Esophagus squamous epithelium (tissue), 5 donors: ENCODE measurements around the gene HUNK. TPM values are rescaled to one million over a fixed set of nuclear protein-coding genes. Genes with fewer than 3 reads are reported as not detected.

Experiments
- DNase-seq: peaks from one replicate; lab custom pipeline; 2025; lab: John Stamatoyannopoulos, UW
- H3K27ac ChIP-seq, 4 donors: fragments of 200-600 bp; sonication (generic); one replicate each; pipeline ENCODE4 v1.5.1; 2016 to 2019; ENCODE audit warnings: mild to moderate bottlenecking in 1 of 4
- H3K27me3 ChIP-seq, 4 donors: fragments of 200-600 bp; sonication (generic); 1 replicate in 3 of 4; 2 replicates in 1 of 4; pipeline versions ENCODE4 v1.5.1 to v1.6.0; 2017 to 2021; ENCODE audit warnings: antibody characterized with exemption in 1 of 4
- H3K36me3 ChIP-seq, 3 donors: fragments of 200-600 bp; sonication (generic); one replicate each; pipeline ENCODE4 v1.5.1; 2016 to 2019
- H3K4me1 ChIP-seq, 3 donors: fragments of 200-600 bp; sonication (generic); one replicate each; pipeline ENCODE4 v1.5.1; 2017 to 2019
- H3K4me3 ChIP-seq, 4 donors: fragments of 200-600 bp; sonication (generic); 1 replicate in 3 of 4; 2 replicates in 1 of 4; pipeline ENCODE4 v1.5.1; 2016 to 2019; ENCODE audit warnings: mild to moderate bottlenecking in 2 of 4, moderate library complexity in 1 of 4
- H3K9me3 ChIP-seq, 3 donors: fragments of 200-600 bp; sonication (generic); one replicate each; pipeline ENCODE4 v1.5.1; 2016 to 2019
- CTCF ChIP-seq, 6 experiments: fragments of 450-650 bp in 4 of 6; fragments of 200-600 bp in 2 of 6; sonication (generic) in 2 of 6; IDR thresholded peaks; one replicate each; pipeline ENCODE4 v1.5.1; 2016 to 2019; ENCODE audit warnings: antibody characterized with exemption in 6 of 6, mild to moderate bottlenecking in 4 of 6, moderate library complexity in 4 of 6
- POLR2A ChIP-seq, 4 donors: fragments of 450-650 bp; IDR thresholded peaks; one replicate each; pipeline ENCODE4 v1.6.1; 2017; ENCODE audit warnings: antibody characterized with exemption in 4 of 4, mild to moderate bottlenecking in 4 of 4, moderate library complexity in 3 of 4
- WGBS, 2 donors: methylation state at CpG; one replicate each; pipeline ENCODE4 v1.1.5; 2018; 5-methylcytosine and 5-hydroxymethylcytosine counted together
- intact Hi-C: fragments of 100-400 bp; cut with DNase I; formaldehyde crosslinking; loops from one replicate; pipeline ENCODE4 v1.15.0; 2022
- total RNA-seq, 4 donors: library from RNA; depleted of rRNA; stranded (reverse); fragments of >200 nt; gene quantifications; one replicate each; pipeline ENCODE4 v1.1.0, GENCODE V29; 2016
- donor health status: DM: yes; HTN: yes; CAD: no.

HUNK gene
- total RNA-seq, 4 donors from 2014 or later, result under 0.01 to 2.8 (median 0.42) TPM

DNA sequence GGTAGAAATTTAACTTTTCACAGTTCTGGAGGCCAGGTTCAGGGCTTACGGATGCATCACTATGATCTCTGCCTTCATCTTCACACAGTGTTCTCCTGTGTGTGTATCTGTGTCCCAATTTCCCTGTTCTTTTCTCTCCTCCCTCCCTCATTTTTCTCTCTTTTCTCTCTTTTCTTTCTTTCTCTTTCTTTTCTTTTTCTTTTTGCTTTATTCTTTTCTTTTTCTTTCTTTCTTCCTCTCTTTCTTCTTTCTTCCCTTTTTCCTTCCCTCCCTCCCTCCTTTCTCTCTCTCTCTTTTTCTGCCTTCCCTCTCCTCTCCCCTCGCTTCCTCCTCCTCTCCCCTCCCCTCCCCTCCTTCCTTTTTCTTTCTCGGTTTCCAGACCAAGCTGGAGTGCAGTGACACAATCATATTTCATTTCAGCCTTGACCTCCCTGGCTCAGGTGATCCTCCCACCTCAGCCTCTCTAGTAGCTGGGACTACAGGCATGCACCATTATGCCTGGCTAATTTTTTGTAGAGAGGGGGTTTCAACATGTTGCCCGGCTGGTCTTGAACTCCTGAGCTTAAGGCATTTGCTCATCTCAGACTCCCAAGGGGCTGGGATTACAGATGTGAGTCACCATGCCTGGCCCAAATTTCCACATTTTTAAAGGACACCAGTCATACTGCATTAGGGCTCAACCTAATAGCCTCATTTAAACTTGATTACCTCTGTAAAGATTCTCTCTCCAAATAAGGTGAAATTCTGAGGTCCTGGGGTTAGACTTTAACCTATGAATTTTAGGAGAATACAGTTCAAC is 115.9 kb downstream of the HUNK start:
- Histone ChIP-seq H3K36me3 (no peaks in the 10 kb centered on the region), H3K9me3 (no peaks in the 10 kb centered on the region), H3K4me1 (no peaks in the 10 kb centered on the region), H3K4me3 (no peak overlapping the region), H3K27me3 (no peaks in the 10 kb centered on the region), H3K27ac (no peak overlapping the region)
- intact Hi-C loops, result no loop called here
- WGBS, 2 donors, result 68 to 82% methylated on average over 3 to 4 of the region's 4 CpGs
- TF ChIP-seq CTCF (IDR thresholded peaks at IDR 0.05) (no peak), POLR2A (IDR thresholded peaks at IDR 0.05) (no peak)
- DNase-seq, result no peak

- intact Hi-C loops, result no loop called here
- H3K36me3 ChIP-seq, result no peaks in the 10 kb centered on the region
- TF ChIP-seq POLR2A (IDR thresholded peaks at IDR 0.05) (no peak), CTCF (IDR thresholded peaks at IDR 0.05) (no peak)
- no peaks in the 10 kb centered on the region for H3K27me3 ChIP-seq
- no peak overlapping the region for H3K4me3 ChIP-seq
- 81 to 92% methylated on average over 11 to 16 of the region's 17 CpGs for WGBS, 2 donors
- H3K4me1 ChIP-seq, result peaks cover 0 to 5% (median 0%) of the 10 kb centered on the region in 3 donors
- H3K9me3 ChIP-seq, result no peaks in the 10 kb centered on the region
- H3K27ac ChIP-seq, result no peak overlapping the region
- no peak for DNase-seq
Observed at GRCh38 chr21:31991356-31992331, 118.8 kb downstream of the HUNK start.

DNA sequence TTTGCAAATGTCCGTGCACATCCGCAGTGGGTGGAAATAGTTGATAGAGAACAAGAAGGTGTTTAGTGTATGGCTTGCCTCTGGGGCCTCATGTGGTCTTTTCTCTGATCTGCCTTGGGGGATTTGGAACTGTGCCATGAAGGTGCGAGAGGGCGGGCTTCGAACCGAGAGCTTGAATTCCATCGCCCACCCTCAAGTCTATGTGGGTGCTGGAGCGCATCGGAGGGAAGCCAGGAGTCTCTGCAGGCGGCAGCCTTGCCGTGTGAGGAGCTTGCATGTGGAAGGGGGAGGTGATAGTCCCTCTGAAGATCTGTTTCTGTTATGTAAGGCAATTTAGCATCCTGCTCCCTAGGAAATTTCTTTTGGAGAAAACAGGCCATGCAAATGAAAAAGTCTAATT is 119.6 kb downstream of the HUNK start:
- no peaks in the 10 kb centered on the region for H3K9me3 ChIP-seq
- no peaks in the 10 kb centered on the region for H3K27me3 ChIP-seq
- 92 to 94% methylated on average over 10 to 11 of the region's 11 CpGs for WGBS, 2 donors
- H3K4me1 ChIP-seq, result peaks cover 0 to 5% (median 0%) of the 10 kb centered on the region in 3 donors
- H3K4me3 ChIP-seq, result no peak overlapping the region
- no peak for DNase-seq
- no peak overlapping the region for H3K27ac ChIP-seq
- H3K36me3 ChIP-seq, result no peaks in the 10 kb centered on the region
- intact Hi-C loops, result no loop called here
- no peak for TF ChIP-seq CTCF (IDR thresholded peaks at IDR 0.05)
- no peak for TF ChIP-seq POLR2A (IDR thresholded peaks at IDR 0.05)

- TF ChIP-seq CTCF (IDR thresholded peaks at IDR 0.05), result no peak
- no peak for TF ChIP-seq POLR2A (IDR thresholded peaks at IDR 0.05)
- Histone ChIP-seq H3K27me3 (no peaks in the 10 kb centered on the region), H3K9me3 (no peaks in the 10 kb centered on the region), H3K27ac (no peak overlapping the region), H3K36me3 (no peaks in the 10 kb centered on the region), H3K4me1 (peaks cover 0 to 5% (median 0%) of the 10 kb centered on the region in 3 donors), H3K4me3 (no peak overlapping the region)
- 61 to 63% methylated on average over 5 to 7 of the region's 10 CpGs for whole genome bisulfite sequencing, 2 donors
- intact Hi-C loops, result no loop called here
- no peak for DNase-seq
Observed at GRCh38 chr21:31993826-31994825, 121.3 kb downstream of the HUNK start.
